Gastrocnemius medialis (tissue), 4 donors: ENCODE results near the gene BNIP1.

Experiments
- POLR2A ChIP-seq, 2 donors: fragments of 450-650 bp; IDR thresholded peaks; one replicate each; pipeline ENCODE4 v1.6.1; 2017; ENCODE audit warnings: antibody characterized with exemption in 2 of 2, mild to moderate bottlenecking in 2 of 2, moderate library complexity in 2 of 2
- TF ChIP-seq, protein P1 (sequence below), 5 experiments: fragments of 450-650 bp in 3 of 5; fragments of 200-600 bp in 2 of 5; sonication (generic) in 2 of 5; IDR thresholded peaks in 4 of 5; conservative IDR thresholded peaks in 1 of 5; 1 replicate in 4 of 5; 2 replicates in 1 of 5; pipeline ENCODE4 v1.5.1; 2016 to 2019; ENCODE audit warnings: antibody characterized with exemption in 5 of 5, mild to moderate bottlenecking in 3 of 5, moderate library complexity in 3 of 5

- no peak for TF ChIP-seq POLR2A (IDR thresholded peaks at IDR 0.05)
- TF ChIP-seq, protein P1, sequence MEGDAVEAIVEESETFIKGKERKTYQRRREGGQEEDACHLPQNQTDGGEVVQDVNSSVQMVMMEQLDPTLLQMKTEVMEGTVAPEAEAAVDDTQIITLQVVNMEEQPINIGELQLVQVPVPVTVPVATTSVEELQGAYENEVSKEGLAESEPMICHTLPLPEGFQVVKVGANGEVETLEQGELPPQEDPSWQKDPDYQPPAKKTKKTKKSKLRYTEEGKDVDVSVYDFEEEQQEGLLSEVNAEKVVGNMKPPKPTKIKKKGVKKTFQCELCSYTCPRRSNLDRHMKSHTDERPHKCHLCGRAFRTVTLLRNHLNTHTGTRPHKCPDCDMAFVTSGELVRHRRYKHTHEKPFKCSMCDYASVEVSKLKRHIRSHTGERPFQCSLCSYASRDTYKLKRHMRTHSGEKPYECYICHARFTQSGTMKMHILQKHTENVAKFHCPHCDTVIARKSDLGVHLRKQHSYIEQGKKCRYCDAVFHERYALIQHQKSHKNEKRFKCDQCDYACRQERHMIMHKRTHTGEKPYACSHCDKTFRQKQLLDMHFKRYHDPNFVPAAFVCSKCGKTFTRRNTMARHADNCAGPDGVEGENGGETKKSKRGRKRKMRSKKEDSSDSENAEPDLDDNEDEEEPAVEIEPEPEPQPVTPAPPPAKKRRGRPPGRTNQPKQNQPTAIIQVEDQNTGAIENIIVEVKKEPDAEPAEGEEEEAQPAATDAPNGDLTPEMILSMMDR (IDR thresholded peaks at IDR 0.05 in 4 of 5, conservative IDR thresholded peaks at IDR 0.05 in 1 of 5), result no peak
These were observed 14.9 kb downstream of the BNIP1 start for GRCh38 chr5:173159256-173159655.
